ENCODE data around the gene MALAT1.

MALAT1 gene

DNA sequence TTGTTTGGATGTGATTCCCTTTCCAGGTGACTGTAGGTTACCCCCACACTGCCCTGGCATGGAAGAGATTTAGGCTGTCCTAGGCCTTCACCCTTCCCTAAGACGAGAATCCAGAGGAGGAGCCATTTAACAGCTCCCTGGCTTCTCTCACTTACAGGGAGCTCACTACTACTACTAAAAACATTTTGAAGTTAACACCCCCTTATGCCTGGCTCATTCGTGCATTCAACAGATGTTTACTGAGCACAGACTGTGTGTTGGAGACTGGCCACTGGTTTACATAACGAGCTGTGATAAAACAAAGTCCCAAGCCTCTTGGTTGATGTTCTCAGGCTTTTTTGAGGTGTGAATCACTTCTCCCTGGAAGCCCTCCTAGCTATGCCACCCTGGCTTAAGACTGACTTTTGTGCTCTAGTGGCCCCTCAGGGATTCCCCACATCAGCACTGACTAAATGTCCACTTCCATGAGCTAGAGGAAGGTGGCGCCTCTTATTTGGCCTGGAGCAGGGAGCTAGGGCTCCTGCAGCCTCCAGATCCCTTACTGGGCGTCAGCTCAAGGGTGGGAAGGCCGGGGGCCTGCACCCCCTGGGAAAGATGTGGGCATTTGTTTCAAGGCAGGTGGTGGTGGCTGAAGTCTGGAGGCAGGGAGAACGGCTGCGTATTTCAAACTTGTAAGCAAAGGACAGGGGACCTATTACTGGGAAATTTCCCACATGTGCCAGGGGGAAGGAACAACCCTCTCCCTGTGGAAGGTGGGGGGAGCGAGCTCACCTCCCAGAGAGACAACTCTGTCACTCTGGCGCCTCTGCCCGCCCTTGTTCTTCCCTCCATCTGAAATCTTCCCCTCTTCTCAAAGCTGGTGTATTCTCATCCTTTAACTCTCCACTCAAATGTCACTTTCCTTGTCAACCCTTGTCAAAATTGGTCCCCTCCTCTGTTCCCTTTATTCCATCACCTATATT lies 19.4 kb upstream of the MALAT1 start:
- DNase-seq, result no peak

DNA sequence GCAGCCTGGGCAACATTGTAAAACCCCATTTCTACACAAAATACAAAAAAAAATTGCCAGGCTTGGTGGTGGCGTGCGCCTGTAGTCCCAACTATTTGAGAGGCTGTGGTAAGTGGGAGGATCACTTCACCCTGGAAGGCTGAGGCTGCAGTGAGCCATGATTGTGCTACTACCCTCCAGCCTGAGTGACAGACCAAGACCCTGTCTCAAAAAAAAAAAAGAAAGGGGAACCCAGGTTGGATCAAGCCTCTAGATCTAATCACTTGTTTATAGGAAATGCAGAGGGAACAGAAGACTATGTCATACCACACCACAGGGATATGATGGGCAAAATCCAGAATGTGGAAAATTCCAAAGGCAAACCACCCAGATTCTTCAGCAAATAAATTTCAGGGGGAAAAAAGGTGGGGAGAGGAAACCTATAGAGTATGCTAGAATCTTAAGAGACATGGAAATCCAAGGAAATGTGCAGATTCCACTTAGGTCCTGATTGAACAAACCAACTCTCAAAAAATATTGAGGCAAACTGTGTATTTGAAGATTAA lies 16.5 kb upstream of the MALAT1 start:
- DNase-seq, result no peak

DNA sequence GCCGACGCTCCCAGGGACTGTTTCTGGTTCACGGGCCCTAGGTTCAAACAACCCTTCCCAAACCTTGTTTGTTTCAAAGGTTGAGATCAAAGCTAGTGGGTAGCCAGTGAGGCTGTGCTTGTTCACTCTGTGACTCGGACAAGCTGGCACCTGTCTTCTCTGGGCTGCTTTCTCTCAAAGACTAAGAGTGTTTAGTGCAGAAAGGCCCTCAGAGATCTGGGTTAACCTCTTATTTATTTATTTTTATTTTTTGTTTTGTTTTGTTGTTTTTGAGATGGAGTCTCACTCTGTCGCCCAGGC lies 13.0 kb upstream of the MALAT1 start:
- DNase-seq, result no peak

DNA sequence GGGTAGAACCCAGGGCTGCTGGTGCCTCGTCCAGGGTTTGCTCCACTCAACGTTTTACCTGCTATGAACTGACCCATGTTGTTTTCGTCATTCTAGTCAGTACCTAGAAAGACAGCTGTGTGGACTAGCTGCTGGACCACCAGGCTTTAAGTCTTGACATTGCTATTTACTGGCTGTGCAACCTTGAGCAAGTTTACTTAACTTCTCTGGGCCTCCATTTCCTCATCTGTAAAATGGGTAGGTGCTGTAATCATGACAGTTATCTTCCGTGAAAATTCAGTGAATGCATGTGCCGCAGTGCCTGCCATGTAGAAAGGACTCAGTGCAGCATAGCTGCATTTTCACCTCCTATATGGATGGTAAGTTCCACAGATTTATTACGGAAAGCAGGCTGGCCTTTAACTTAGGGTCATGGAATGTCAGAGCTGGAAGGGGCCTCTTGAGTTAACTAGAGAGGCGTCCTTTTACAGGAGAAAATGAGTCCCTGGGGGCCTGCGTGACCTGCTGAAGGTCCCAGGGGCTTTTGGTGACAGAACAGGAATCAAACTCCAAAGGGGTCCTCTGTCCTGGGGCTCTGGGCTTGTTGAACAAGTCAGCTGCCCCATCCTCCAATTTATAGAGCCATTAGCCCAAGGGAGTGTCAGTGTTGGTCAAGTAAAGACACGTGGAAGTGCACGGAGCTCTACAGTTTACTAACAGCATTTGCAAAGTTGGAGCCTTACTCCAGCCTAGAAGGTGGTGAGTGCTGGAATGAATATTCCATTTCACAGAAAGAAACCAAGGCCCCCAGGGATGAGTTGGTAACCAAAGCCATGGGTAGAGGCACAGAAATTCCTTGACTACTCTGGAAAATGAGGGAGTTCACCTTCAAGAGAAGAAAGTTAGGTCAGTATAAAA lies 12.0 kb upstream of the MALAT1 start:
- no peak for DNase-seq

DNA sequence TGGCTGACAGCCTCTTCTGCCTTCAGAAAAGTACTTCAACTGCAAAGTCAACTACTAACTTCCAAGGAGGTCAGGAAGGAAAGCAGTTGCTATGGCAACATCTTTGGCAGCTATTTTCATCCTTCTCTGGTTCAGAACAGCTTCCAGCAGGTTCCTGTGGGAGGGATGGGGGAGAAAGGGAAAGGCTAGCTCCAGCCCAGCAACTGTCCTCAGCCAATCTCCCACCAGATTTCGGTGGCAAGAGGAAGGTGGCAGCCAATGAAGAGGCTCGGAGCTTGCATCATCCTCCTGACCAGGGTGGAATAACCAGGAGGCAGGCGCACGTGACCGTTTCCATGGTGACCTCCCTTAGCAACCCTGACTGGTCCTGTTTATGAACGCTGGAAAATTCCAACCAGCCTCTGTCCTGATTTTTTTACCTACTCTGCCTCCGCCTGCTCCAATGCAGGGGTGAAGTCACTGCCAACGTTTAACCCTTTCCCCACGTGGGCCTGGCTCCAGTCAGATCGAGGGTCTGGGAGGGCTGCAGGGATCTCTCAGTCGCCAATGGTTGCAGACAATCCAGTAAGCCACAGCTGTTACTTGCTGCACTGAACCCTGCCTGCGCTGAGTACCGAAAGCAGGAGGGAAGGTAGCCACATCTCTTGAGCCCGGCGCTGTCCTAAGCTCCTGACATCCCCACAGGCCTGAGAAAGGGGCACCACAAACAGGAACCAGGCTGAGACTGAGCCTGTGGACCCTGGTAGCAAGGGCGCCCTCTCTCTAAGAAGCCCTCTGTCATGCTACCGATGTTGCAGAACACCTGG lies 11.2 kb upstream of the MALAT1 start:
- DNase-seq, result no peak

DNA sequence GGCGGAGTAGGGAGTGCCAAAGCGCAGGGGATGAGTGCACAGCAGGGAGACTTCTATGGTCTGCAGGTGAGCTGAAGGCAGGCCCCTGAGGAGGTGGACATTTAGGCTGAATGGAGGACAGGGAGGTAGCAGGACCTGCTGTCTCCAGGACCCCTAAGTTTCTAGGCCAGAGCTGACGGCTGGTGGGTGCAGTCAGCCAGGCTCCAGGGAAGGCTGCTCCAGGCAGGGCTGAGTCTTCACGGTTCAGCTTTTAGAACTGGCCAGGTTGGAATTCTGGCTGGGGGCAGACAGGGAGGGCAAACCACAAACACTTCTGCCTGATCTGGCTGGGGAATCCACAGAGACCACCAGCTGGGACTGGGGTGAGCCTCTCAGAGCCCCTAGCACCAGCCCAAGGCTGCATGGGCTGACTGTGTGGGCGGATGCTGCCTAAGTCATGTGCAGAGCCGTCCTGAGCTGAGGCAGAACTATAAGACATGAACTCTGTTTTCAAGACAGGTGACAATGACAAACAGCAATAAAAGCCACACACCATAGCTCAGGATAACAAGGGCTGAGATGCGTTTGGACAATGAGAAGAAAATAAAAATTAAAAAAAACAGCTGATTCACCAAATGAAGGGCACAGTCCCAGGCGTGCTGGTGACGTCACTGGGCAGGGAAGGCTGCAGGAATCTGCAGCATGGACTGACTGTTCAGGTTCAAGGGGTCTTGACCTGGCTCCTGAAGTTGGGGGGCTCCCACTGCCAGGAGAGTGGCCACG lies 10.4 kb upstream of the MALAT1 start:
- no peak for DNase-seq

DNA sequence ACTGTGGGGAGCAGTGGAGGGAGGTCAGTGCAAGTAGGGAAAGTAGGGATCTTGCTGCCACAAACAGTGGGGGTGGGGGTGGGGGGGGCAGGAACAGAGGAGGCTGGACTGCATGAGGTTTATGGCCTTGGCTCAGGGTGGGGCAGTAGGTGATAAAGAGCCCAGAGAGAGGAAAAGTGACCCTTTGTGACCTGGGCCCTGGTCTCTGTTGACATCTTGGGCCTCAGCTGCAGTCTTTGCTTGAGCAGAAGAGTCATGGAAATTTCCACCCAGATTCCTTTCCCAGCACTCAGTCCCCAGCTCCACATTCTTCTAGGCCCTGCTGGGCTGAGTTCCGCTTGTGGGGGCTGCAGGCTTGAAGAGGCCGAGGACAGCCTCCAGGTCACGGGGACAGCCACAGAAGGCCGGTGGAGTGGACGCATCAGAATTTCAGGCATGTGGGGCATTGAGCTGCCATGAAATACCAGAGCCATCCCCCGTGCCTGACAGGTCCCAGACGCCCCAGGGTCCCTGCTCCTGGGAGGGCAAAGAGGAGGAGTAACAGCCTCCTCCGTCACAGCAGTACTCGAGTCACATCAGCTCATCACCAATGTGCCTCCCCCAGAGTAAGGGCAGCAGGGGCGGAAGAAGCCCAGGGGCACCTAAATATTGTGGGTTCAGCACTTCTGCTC lies 9.7 kb upstream of the MALAT1 start:
- no peak for DNase-seq

DNA sequence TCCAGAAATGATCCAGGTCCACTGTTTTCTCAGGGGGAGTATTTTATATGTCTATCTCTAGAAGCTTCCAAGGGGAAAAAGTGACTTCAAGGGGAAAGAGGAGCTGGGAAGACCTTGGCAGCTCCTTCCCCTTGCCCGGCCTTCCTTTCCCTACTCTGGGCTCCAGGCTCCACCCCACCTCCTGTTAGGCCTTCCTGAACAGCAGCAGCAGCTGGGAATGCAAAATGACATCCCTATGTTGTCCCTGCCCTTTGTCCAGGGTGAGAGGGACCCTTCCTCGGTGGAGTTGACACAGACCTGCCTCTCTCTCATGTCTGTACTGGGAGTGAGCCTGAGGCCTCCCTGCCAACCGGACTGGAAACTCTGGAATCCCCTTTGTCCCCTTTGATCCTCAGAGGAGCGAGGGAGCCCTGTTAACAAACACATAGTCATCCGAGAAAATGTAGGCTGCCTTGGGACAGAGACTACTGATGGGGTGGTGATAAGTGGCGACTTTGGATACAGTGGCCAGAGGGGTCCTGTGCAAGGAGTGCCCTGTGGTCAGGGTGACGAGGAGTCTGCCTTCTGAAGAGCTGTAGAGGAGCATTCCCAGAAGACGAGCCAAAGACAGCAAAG lies 9.0 kb upstream of the MALAT1 start:
- no peak for DNase-seq

DNA sequence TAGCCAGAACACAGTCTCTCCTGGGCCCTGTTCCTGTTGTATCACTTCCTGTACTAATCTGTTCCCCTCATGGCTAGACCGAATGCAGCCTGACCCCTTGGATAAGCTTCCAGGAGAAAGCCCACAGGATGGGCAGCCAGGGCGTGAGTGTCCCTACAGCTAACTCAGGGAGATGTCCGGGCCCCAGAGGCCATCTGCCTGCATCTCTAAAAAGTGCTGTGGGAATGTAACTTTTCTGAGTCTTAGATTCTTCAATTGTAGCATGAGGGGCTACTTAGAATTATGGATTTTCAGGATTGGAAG lies 7.7 kb upstream of the MALAT1 start:
- no peak for DNase-seq

DNA sequence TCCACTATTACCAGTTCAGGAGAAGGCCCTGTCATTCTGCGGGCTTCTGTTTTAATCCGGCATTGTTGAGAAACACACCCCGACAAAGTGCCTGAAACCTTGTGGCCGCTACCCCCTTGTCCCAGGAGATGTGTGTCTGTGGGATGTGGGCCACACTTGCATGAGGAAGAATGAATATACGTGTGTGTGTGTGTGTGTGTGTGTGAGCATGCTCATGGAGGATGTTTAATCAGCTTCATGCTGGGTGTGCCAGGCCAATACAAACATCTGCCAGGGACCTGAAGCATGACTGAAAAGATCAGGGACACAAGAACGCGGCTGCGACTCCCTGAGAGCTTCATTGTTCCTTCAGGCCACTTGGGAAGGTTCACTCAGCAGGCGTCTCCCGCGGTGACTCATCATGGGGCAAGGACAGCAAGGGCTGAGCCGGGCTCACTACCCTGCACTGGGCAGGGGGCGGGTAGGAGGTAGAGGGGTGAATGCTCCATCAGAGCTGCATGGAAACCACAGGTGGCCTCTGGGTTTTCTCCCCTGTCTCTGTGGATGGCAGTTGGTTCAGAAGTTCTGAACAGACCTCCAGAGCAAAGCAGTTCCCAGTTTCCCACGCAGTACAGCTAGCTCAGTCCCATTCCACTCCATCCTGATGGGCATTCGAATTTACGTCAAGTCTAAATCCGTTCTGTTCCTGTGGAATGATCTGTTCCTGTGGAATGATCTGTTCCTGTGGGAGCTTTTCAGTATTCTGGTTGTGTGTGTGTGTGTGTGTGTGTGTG lies 7.0 kb upstream of the MALAT1 start:
- DNase-seq, result no peak

DNA sequence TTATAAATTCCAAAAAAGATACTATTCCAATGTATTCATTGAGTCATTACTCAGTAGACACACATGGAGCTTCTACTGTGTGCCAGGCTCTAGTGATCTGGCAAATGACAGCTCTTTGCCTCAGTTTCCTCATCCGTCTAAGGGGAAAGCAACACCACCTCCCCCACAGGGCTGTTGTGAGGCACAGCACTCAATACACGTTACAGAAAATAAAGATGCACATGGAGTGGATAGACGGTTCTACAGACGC lies 6.5 kb upstream of the MALAT1 start:
- DNase-seq, result no peak

DNA sequence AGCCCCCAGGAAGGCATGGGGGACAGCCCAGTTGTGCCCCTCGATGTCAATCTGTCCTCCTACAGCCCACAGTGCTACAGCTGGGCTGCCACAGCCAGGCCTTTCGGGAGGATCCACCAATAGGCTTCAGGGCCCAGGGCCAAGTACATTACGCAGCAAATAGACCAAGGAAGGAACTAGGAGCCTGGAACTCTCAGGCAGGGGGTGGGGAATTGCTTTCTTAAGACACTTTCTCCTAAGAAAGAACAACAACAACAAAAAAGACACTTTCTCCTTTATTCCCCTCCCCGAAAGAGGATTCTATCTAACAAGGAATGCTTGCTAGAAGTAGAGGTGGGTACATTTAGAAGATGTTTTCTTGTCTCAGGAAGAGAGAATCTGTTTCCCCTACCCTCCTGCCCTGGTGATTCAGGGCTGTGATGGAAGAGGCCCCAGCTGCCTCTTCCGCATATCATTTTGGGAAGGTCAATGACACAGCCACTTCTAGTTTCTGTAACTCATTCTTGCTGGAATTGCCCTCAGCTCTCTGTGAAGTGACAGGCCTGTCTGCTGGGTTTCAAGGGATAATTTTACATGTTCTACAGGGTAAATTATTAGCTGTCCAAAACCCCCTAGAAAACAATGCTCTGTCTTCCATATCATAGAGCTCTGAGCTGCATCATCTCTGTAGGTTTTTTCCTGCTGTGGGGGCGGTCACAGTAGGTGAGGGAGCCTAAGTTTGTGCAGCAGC lies 6.0 kb upstream of the MALAT1 start:
- DNase-seq, result peak; percentile 48

DNA sequence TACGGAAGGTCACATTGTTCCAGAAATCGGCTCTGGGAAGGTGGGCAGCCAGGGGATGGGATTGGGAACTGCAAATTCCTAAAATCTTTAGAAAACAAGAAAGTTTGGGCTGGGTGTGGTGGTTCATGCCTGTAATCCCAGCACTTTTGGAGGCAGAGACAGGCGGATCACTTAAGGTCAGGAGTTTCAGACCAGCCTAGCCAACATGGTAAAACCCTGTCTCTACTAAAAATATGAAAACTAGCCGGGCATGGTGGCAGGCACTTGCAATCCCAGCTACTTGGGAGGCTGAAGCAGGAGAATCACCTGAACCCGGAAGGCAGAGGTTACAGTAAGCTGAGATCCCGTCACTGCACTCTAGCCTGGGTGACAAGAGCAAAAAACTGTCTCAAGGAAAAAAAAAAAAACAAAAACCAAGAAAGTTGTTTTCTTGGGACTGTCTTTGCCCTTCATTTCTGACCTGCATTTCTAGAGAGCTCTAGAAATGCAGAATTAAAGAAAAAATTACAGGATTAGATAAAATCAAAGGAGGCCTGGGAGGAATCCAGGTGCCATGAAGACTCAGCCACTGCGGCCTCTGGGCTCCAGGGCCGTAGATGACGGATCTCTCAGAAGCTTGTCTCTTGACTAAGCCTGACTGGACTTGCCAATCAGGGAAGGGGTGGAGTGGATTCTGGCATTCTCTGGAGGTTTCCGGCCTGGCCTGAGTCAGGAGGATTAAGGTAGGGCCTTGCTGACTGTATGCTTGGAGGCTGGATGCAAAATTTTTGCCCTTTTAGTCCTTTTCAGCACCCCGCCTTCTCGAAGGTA lies 5.3 kb upstream of the MALAT1 start:
- no peak for DNase-seq

DNA sequence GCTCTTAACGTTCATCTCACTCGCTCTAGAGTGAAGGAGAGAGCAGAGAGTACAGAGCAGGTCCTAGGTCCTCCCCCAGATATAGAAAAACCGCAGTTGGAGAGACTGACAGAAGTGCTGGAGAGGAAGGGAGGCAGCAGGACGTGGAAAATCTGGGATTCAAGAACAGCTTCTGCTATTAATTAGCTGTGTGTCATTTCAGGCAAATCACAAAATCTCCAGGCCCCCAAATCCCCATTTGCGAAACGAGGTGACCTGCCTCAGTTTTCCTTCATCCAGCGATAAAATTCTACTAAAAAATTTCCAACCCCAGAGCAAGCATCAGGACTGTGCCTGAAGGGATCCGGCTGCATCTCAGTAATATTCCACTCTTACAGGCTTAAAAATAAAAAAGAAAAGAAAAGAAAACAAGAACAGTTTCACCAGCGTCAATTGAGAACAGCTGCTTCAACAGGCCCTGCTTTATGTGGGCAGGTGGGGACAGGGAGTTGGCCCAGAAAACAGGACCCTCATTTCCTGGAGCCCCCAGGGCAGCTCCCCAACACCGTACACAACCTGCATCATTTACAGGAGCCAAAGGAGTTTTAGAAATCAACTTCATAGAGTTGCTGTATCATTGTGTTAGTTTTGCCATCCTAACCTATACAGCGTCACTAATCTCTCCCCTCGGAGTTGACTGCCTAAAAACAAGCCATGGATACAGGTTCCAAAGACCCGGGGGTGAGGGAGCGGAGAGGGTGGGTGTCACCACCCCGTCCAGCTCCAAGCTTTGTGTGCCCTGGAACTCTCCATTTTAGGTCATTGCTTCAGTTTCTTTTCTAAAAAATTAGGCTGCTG lies 2.3 kb upstream of the MALAT1 start:
- DNase-seq, result no peak

DNA sequence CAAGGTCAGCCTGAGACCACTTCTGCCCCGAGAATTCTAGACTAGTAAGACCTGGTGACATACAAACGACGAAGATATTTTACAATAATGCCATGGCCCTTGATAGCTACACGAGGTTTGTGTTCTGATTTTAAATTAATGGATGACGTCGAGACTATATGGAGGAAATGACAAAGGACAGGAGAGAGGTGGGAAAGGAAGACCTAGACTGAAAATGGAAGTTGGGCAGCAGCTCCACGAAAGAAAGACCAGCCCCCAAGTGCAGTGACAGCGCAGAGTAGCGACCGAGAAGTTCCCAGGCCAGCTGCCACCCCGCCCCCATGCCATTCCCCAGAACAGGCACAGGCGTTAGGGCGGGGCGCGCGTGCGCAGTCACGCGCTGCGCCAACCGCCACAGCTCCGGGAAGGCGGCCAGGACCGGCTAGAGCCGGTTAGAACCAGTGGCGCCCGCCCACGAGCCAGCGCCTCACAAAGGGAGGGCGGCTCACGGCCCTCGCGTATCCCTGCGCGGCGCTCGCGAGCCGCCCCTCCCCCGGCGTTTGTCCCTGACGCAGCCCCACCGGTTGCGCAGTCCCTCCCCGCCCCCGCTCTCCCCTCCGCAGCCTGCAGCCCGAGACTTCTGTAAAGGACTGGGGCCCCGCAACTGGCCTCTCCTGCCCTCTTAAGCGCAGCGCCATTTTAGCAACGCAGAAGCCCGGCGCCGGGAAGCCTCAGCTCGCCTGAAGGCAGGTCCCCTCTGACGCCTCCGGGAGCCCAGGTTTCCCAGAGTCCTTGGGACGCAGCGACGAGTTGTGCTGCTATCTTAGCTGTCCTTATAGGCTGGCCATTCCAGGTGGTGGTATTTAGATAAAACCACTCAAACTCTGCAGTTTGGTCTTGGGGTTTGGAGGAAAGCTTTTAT lies 1.5 kb upstream of the MALAT1 start:
- DNase-seq, result peak; percentile 98

DNA sequence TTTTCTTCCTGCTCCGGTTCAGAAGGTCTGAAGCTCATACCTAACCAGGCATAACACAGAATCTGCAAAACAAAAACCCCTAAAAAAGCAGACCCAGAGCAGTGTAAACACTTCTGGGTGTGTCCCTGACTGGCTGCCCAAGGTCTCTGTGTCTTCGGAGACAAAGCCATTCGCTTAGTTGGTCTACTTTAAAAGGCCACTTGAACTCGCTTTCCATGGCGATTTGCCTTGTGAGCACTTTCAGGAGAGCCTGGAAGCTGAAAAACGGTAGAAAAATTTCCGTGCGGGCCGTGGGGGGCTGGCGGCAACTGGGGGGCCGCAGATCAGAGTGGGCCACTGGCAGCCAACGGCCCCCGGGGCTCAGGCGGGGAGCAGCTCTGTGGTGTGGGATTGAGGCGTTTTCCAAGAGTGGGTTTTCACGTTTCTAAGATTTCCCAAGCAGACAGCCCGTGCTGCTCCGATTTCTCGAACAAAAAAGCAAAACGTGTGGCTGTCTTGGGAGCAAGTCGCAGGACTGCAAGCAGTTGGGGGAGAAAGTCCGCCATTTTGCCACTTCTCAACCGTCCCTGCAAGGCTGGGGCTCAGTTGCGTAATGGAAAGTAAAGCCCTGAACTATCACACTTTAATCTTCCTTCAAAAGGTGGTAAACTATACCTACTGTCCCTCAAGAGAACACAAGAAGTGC lies 661 bp upstream of the MALAT1 start:
- peak; percentile 75 for DNase-seq

DNA sequence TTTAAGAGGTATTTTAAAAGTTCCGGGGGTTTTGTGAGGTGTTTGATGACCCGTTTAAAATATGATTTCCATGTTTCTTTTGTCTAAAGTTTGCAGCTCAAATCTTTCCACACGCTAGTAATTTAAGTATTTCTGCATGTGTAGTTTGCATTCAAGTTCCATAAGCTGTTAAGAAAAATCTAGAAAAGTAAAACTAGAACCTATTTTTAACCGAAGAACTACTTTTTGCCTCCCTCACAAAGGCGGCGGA lies 193 bp upstream of the MALAT1 start:
- no peak for DNase-seq

All from stimulated activated CD4-positive, alpha-beta T cell treated with anti-CD3 and anti-CD28 coated beads, Interleukin-4, amount 100 ng/mL, for 24 hours (primary cell).